IPS DF 19.7 (cell line): Measurements from ENCODE around the gene TDRD12.
"Not testable (repeated sequence)": the region's sequence is repeated elsewhere in the genome, so short reads cannot be mapped to it uniquely, and the experiment has no call there.

Experiments used
- DNase-seq: peaks from one replicate; pipeline ENCODE4 v3.0.0-alpha.2; 2013; ENCODE audit warnings: low read depth, low spot score

TDRD12 gene

GRCh38 chr19:32830231-32831014, 110.9 kb downstream of the TDRD12 start:
- no peak for DNase-seq

GRCh38 chr19:32831611-32832010, 112.0 kb downstream of the TDRD12 start:
- DNase-seq: no peak

DNA sequence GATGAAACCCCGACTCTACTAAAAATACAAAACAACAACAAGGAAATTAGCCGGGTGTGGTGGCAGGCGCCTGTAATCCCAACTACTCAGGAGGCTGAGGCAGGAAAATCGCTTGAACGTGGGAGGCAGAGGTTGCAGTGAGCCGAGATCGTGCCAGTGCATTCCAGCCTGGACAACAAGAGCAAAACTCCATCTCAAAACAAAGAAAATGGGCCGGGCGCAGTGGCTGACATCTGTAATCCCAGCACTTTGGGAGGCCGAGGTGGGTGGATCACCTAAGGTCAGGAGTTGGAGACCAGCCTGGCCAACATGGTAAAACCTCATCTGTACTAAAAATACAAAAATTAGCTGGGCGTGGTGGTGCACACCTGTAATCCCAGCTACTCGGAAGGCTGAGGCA, 112.5 kb downstream of the TDRD12 start:
- DNase-seq: not testable (repeated sequence)

- DNase-seq: not testable (repeated sequence)
Observed at GRCh38 chr19:32832825-32833224, 113.3 kb downstream of the TDRD12 start.

GRCh38 chr19:32833388-32833787, 113.8 kb downstream of the TDRD12 start:
- DNase-seq: not testable (repeated sequence)

- DNase-seq: no peak
Observed at GRCh38 chr19:32837531-32837930, 118.0 kb downstream of the TDRD12 start.

DNA sequence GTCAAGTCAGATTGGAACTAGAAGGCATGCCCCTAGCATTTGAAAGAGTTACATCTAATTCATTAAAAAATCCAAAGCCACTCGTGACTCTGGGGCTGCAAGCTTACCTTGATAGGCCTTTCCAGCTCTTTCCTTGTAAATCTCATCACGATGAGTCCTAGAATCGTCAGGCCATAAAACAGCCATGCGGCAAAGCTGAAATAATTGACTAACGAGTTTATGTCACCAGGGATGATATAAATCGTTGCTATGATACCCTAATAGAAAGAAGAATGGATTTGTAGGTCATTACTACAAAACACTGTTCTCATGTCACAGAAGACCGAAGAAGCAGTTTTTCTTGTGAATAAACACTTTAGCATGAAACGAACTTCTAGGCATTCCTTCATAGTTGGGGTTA, 122.5 kb downstream of the TDRD12 start:
- no peak for DNase-seq

DNA sequence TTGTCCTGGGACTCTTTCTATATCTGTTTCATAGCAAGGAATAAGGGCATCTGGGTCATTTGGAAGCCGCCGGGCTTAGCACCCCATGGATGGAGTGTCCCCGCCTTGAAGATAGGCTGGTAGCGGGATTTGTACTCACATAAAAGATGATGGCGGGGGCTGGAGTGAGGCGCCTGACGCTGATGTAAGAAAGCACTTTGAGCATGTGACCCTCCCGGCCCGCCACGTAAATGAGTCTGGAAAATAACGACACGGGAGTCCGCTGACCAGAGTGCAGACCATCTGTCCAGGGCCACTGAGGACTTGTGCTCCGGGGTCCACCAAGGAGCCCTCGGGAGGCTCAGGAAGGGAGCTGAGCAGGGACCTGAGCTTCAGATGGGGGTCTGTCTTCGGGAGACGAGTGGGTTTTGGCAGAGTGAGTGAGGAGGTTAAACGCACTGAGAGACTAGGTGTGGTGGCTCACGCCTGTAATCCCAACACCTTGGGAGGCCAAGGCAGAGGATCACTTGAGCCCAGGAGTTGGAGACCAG, 124.2 kb downstream of the TDRD12 start:
- DNase-seq: no peak

DNA sequence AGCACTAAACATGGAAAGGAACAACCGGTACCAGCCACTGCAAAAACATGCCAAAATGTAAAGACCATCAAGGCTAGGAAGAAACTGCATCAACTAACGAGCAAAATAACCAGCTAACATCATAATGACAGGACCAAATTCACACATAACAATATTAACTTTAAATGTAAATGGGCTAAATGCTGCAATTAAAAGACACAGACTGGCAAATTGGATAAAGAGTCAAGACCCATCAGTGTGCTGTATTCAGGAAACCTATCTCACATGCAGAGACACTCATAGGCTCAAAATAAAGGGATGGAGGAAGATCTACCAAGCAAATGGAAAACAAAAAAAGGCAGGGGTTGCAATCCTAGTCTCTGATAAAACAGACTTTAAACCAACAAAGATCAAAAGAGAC, 128.5 kb downstream of the TDRD12 start:
- not testable (repeated sequence) for DNase-seq

- no peak for DNase-seq
Observed at GRCh38 chr19:32852216-32852615, 132.6 kb downstream of the TDRD12 start.

GRCh38 chr19:32856818-32857217, 137.3 kb downstream of the TDRD12 start:
- DNase-seq: not testable (repeated sequence)

DNA sequence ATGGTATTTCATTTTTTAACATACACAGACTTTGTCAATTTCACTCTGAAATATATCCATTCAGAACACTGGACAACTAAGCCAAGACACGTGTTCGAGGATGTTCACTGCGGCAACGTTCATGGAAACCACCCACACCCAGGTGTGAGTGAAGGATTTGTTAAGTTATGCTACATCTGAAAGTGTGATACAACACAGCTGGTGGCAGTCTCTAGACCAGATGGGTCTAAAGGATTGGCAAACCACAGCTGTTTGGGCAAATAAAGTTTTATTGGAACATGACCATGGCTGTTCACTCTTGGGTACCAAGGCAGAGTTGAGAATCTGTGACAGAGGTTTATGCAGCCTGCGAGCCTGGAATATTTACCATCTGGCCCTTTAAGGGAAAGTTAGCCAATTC, 138.0 kb downstream of the TDRD12 start:
- no peak for DNase-seq

DNA sequence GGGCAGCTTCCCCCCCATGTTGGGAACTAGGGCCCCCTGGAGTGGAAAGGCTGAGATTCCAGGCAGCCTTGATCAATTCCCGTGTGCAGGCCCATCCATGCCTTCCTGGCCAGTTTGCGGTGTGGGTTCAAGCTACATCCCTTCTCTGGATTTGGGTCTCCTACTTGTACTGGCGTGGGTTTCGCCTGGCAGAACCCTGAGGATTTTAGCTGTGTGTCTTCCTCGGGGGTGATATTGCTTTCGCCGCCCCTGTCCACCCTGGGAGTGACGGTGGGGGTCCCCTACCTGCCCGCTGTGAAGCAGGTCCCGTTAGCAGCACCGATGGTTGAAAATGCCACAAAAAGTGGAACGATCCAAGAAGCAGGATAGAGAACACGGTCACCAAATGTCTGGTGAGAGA, 138.6 kb downstream of the TDRD12 start:
- no peak for DNase-seq

DNA sequence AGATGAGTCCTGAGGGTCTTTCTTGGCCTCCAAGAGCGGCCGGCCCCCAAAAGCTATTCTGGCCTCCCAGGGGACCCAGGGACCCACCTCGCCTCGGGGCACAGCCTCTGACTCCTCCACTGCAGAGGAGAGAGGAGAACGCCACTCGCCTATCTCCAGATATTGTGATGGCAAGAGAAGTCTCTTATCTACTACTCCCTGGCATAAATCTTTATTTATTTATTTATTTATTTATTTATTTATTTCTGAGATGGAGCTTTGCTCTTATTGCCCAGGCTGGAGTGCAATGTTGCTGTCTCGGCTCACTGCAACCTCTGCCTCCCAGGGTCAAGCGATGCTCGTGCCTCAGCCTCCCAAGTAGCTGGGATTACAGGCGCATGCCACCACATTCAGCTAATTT, 139.0 kb downstream of the TDRD12 start:
- DNase-seq: no peak

GRCh38 chr19:32859591-32859990, 140.0 kb downstream of the TDRD12 start:
- DNase-seq: no peak

GRCh38 chr19:32861596-32861995, 142.0 kb downstream of the TDRD12 start:
- no peak for DNase-seq

DNA sequence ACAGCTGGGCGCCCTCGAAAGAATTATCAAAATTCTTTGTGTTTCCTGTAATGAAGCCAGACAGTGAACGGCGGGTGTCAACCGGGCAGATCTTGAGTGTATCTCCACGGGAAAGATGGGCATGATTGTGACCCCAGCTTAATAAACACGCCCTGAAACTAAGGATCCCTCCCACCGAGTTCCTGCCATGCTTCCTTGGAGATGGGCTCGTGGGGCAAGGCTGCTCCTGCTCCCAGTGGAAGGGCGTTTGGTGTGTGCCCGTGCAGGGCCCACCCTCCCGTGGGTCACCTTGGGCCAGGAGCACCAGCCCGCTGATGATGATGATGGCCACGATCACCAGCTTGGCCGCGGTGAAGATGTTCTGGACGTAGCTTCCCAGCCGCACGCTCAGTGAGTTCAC, 142.6 kb downstream of the TDRD12 start:
- DNase-seq: no peak

DNA sequence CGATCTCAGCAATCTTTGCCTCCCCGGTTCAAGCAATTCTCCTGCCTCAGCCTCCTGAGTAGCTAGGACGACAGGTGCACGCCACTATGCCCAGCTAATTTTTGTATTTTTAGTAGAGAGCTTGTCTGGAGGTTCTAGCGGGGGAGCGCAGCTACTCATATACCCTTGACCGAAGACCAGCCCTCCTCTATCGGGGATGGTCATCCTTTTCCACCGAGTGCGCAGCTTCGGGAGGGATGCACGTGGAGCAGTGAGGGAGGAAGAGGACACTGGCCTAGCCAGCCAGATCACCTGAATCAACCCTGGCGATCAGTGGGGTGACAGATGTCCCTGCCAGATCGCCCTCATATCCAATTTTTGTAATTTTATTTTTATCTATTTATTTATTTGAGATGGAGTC, 143.2 kb downstream of the TDRD12 start:
- DNase-seq: no peak

GRCh38 chr19:32863301-32863700, 143.7 kb downstream of the TDRD12 start:
- DNase-seq: no peak

- no peak for DNase-seq
Observed at GRCh38 chr19:32863841-32864240, 144.3 kb downstream of the TDRD12 start.

- no peak for DNase-seq
Observed at GRCh38 chr19:32864318-32865007, 144.9 kb downstream of the TDRD12 start.

DNA sequence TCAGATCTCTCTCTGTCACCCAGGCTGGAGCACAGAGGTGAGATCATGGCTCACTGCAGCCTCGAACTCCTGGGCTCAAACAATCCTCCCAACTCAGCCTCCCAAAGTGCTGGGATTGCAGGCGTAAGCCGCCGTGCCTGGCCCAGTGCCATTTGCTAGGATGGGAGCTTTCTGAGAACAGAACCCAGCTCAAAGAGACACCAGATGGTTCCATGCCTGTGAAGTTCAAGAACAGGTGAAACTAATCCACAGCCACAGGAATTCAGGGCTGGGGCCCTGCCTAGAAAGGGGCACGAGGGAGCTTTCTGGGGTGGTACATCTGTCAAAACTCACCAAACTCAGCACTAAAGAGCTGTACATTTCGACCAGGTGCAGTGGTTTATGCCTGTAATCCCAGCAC, 145.8 kb downstream of the TDRD12 start:
- DNase-seq: no peak

DNA sequence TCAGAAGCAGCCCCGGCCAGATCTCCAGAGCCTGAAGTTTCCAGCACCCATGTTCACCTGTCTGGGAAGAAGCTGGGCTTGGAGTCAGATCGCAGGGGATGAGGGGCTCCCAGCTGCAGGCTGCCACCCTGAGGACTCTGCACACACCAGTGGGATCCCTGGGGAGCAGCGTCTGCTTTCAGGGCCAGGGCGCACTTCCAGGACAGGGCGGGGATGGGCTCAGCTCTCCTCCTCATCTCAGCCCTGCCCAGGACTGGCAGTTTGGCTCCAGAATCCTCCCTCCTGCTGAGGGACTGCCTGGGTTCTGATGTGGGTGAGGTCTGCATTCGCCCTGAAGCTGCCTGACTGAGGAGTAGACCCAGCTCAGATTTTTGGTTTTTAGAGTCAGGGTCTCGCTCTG, 146.5 kb downstream of the TDRD12 start:
- DNase-seq: no peak
